A673 (cell line): ENCODE measurements around the gene ARL13A. TPM values are rescaled to one million over a fixed set of nuclear protein-coding genes. Genes with fewer than 3 reads are reported as not detected.

Experiments
- BruUV-seq: library from RNA; stranded (reverse); fragments of 400-500 nt; replicated peaks from 2 replicates; lab custom pipeline; 2021; lab: Mats Ljungman, UMichigan
- CTCF ChIA-PET: fragments of 300-600 bp; sonication (Branson Sonifier 250); formaldehyde crosslinking; loops from one replicate; lab custom pipeline; 2022; ENCODE audit warnings: antibody characterized with exemption; lab: Charles Lee
- POLR2A ChIA-PET: fragments of 300-600 bp; sonication (Branson Sonifier 250); formaldehyde crosslinking; loops from one replicate; lab custom pipeline; 2022; ENCODE audit warnings: antibody characterized with exemption; ENCODE audit not compliant: low non-redundant PET; lab: Charles Lee
- DNase-seq: peaks from one replicate; pipeline ENCODE4 v3.0.0-alpha.2; 2015; ENCODE audit warnings: low spot score
- H3K27ac ChIP-seq: fragments of 200-600 bp; sonication (generic); 2 replicates; pipeline ENCODE4 v1.5.1; 2016; ENCODE audit warnings: mixed run types, low read depth, mild to moderate bottlenecking, mixed read lengths, antibody characterized with exemption, low read length; ENCODE audit not compliant: poor library complexity, severe bottlenecking
- H3K27me3 ChIP-seq: fragments of 200-600 bp; sonication (generic); replicated peaks from 2 replicates; pipeline ENCODE4 v1.6.1; 2017; ENCODE audit warnings: mixed run types, low read depth, mild to moderate bottlenecking, mixed read lengths, antibody characterized with exemption, low read length; ENCODE audit not compliant: insufficient read depth, poor library complexity
- H3K36me3 ChIP-seq: fragments of 200-600 bp; sonication (generic); 2 replicates; pipeline ENCODE4 v1.6.1; 2016; ENCODE audit warnings: mixed run types, mild to moderate bottlenecking, mixed read lengths, antibody characterized with exemption, low read length; ENCODE audit not compliant: insufficient read depth, poor library complexity, severe bottlenecking
- H3K4me1 ChIP-seq: fragments of 200-600 bp; sonication (generic); 2 replicates; pipeline ENCODE4 v1.6.1; 2017; ENCODE audit warnings: mixed run types, mild to moderate bottlenecking, mixed read lengths, antibody characterized with exemption, low read length; ENCODE audit not compliant: insufficient read depth, poor library complexity, severe bottlenecking
- H3K4me3 ChIP-seq: fragments of 200-600 bp; sonication (generic); 2 replicates; pipeline ENCODE4 v1.5.1; 2016; ENCODE audit warnings: low read depth, mixed run types, mild to moderate bottlenecking, mixed read lengths, low read length; ENCODE audit not compliant: poor library complexity, severe bottlenecking
- H3K9me3 ChIP-seq: fragments of 200-600 bp; sonication (generic); 2 replicates; pipeline ENCODE4 v1.6.1; 2016; ENCODE audit warnings: mixed run types, low read depth, mild to moderate bottlenecking, mixed read lengths, antibody characterized with exemption, low read length; ENCODE audit not compliant: poor library complexity, severe bottlenecking
- CTCF ChIP-seq: fragments of 300-800, 200-600 bp; sonication (generic); conservative IDR thresholded peaks from 2 replicates; pipeline ENCODE4 v1.5.1; 2017; ENCODE audit warnings: low read depth, mild to moderate bottlenecking, antibody characterized with exemption, low read length, moderate library complexity, mixed read lengths
- EZH2 ChIP-seq: fragments of 200-600 bp; sonication (generic); IDR thresholded peaks from 2 replicates; pipeline ENCODE4 v1.6.1; 2017; ENCODE audit warnings: borderline replicate concordance, low read depth, mild to moderate bottlenecking, mixed read lengths, antibody characterized with exemption, low read length; ENCODE audit not compliant: poor library complexity, severe bottlenecking
- intact Hi-C: fragments of 100-400 bp; cut with micrococcal nuclease; formaldehyde crosslinking; loops from one replicate; pipeline ENCODE4 v1.10.0; 2022; ENCODE audit not compliant: unreplicated experiment
- total RNA-seq: library from RNA; stranded (reverse); gene quantifications from 2 replicates; pipeline ENCODE4 v1.2.3, GENCODE V29; 2021

ARL13A gene
- total RNA-seq, 1 experiment from 2014 or later = not detected

DNA sequence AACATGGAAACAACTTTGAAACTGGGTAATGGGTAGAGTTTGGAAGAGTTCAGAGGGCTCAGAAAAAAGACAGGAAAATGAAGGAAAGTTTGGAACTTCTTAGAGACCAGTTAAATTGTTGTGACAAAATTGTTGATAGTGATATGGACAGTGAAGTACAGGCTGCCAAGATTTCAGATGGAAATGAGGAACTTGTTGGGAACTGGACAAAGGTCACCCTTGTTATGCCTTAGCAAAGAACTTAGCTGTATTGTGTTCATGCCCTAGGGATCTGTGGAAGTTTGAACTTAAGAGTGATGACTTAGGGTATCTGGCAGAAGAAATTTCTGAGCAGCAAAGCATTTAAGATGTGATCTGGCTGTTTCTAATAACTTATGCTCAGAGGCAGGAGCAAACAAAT, 5.1 kb upstream of the ARL13A start:
- Histone ChIP-seq H3K4me1 (no peaks in the 10 kb centered on the region), H3K36me3 (no peaks in the 10 kb centered on the region), H3K4me3 (no peak overlapping the region), H3K27me3 (no peaks in the 10 kb centered on the region), H3K27ac (no peak overlapping the region), H3K9me3 (no peaks in the 10 kb centered on the region)
- no TSS peak for BruUV-seq
- POLR2A ChIA-PET = no interaction called here
- TF ChIP-seq EZH2 (no peak), CTCF (no peak)
- CTCF ChIA-PET = no interaction called here
- intact Hi-C loops = no loop called here
- DNase-seq = no peak

GRCh38 chrX:100969936-100970335, 428 bp downstream of the ARL13A start:
- no TSS peak for BruUV-seq
- TF ChIP-seq CTCF = no peak
- no peak for TF ChIP-seq EZH2
- Histone ChIP-seq H3K4me3 (no peak overlapping the region), H3K9me3 (no peaks in the 10 kb centered on the region), H3K36me3 (no peaks in the 10 kb centered on the region), H3K4me1 (no peaks in the 10 kb centered on the region), H3K27me3 (no peaks in the 10 kb centered on the region), H3K27ac (no peak overlapping the region)
- intact Hi-C loops = no loop called here
- ChIA-PET CTCF (no interaction called here), POLR2A (no interaction called here)
- no peak for DNase-seq

- Histone ChIP-seq H3K4me1 (no peaks in the 10 kb centered on the region), H3K4me3 (no peak overlapping the region), H3K27ac (no peak overlapping the region), H3K27me3 (no peaks in the 10 kb centered on the region), H3K9me3 (no peaks in the 10 kb centered on the region), H3K36me3 (no peaks in the 10 kb centered on the region)
- no TSS peak for BruUV-seq
- intact Hi-C loops = no loop called here
- CTCF ChIA-PET = no interaction called here
- DNase-seq = no peak
- TF ChIP-seq CTCF (no peak), EZH2 (no peak)
- POLR2A ChIA-PET = no interaction called here
Observed at GRCh38 chrX:100973411-100973810, 3.9 kb downstream of the ARL13A start.
